ENCODE data around the gene MGAT5. TPM values are rescaled to one million over a fixed set of nuclear protein-coding genes. Genes with fewer than 3 reads are reported as not detected.

Gene MGAT5
- total RNA-seq, 1 donor from 2014 or later: 32.5 TPM

DNA sequence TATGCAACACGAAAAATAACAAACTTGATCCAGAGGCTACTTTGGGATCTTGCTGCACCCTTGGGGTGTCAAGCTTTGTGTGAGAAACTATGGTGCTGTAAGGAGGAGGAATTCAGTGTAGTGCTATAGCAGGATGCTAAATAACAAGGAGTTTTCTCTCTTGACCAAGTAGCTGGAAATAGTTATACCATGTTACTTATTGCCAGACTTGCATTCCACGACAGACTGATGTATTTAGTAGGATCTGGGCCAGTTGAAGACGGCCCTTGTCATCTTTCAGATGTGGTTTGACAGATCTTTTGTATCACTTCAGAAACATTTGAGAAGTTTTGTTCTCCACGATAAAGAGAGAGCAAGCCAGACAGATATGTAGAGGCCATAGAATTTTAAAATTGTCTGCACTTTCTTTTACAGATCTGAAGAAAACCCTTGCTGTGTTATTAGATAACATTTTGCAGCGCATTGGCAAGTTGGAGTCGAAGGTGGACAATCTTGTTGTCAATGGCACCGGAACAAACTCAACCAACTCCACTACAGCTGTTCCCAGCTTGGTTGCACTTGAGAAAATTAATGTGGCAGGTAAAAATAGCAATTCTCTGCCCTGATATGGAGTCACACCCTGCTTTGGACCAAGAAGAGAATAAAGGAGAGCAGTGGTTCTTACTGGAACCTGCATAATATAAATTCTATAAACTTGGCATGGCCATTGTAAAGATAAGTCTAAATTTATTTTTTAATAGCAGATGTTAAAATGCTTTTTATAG is 16.3 kb downstream of the MGAT5 start:
- Histone ChIP-seq H3K36me3 (ENCODE audit: control insufficient read depth, insufficient read depth, low read length) (no peaks in the 10 kb centered on the region), H3K27me3 (ENCODE audit: control insufficient read depth, insufficient read depth, low read length) (no peaks in the 10 kb centered on the region), H3K4me3 (ENCODE audit: low read depth, low read length) (no peak overlapping the region)
- DNase-seq (ENCODE audit: low read depth): no peak
- TF ChIP-seq, protein P1, sequence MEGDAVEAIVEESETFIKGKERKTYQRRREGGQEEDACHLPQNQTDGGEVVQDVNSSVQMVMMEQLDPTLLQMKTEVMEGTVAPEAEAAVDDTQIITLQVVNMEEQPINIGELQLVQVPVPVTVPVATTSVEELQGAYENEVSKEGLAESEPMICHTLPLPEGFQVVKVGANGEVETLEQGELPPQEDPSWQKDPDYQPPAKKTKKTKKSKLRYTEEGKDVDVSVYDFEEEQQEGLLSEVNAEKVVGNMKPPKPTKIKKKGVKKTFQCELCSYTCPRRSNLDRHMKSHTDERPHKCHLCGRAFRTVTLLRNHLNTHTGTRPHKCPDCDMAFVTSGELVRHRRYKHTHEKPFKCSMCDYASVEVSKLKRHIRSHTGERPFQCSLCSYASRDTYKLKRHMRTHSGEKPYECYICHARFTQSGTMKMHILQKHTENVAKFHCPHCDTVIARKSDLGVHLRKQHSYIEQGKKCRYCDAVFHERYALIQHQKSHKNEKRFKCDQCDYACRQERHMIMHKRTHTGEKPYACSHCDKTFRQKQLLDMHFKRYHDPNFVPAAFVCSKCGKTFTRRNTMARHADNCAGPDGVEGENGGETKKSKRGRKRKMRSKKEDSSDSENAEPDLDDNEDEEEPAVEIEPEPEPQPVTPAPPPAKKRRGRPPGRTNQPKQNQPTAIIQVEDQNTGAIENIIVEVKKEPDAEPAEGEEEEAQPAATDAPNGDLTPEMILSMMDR (IDR thresholded peaks at IDR 0.05; ENCODE audit: insufficient read depth, low read length, poor library complexity, severe bottlenecking): no peak

DNA sequence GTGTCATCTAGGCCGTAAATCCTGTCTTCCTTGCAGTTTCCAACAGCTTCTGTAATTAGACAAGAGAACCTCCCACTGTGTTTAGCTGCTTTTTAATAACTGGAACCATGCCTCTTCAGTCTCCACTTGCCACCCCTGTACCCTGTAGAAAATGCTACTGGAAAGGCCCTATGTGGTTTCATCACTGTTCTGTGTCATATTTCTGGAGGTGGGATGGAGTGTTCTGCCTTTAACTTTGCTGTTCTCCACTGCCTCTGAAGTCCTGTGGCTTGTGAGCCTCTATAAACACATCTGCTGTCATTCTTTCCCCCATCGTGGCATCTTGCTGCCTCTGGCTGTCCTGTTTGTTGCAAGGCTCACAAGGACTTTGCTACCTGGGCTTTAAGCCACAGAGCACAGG is 17.9 kb downstream of the MGAT5 start:
- TF ChIP-seq, protein P1 (IDR thresholded peaks at IDR 0.05; ENCODE audit: insufficient read depth, low read length, poor library complexity, severe bottlenecking): no peak
- Histone ChIP-seq H3K4me3 (ENCODE audit: low read depth, low read length) (no peak overlapping the region), H3K27me3 (ENCODE audit: control insufficient read depth, insufficient read depth, low read length) (no peaks in the 10 kb centered on the region), H3K36me3 (ENCODE audit: control insufficient read depth, insufficient read depth, low read length) (no peaks in the 10 kb centered on the region)
- DNase-seq (ENCODE audit: low read depth): no peak

DNA sequence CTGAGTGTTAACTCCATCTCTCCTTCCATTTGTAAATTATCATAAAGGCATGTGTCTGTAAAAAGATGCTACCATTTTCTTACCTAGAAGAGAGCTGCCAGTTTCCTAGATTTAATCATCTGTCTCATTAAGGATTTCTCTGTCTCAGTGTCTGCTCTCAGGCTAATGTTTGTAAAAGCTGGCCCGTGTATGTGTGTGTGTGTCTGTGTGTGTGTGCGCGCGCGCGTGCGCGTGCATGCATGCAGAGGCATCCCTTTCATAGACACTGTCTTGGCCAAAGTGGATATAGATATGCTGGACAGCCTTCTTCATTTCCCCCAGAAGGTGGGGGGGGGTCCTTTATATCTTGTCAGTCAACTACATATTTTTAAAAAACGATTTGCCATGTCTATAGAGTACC is 18.9 kb downstream of the MGAT5 start:
- no peaks in the 10 kb centered on the region for H3K36me3 ChIP-seq (ENCODE audit: control insufficient read depth, insufficient read depth, low read length)
- TF ChIP-seq, protein P1 (IDR thresholded peaks at IDR 0.05; ENCODE audit: insufficient read depth, low read length, poor library complexity, severe bottlenecking): no peak

DNA sequence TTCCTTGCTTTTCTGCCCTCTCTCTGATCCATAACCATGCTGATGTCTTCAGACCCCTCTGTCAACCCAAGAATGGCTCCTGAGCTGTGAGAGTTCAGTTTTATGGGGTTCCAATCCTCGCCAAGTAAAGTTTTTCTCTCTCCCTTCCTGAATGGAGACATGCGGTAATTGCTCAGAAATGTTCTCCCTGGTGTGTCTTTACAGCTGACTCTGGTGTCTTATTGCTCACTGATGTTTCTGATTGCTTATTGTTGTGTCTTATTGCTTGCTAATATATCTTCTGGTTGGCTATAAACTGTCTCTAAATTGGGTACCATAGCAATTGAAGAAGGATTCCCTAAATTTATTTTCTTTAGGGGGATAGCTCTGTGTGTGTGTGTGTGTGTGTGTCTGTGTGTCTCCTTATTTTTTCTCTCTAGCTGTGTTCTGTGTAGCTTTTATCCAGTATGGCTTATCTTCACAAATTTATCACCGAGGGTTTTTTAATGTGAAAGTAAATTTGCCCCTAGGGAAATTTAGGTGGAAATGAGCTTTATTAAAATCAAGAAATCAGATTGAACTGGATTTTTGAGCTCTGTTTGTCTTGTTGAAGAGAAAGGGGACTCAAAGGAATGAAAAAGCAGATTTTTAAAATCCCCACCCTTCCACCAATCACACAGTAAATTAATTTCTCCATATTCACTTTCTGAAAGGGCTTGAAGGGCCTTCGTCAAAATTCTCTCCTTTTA is 19.5 kb downstream of the MGAT5 start:
- Histone ChIP-seq H3K27me3 (ENCODE audit: control insufficient read depth, insufficient read depth, low read length) (no peaks in the 10 kb centered on the region), H3K36me3 (ENCODE audit: control insufficient read depth, insufficient read depth, low read length) (no peaks in the 10 kb centered on the region), H3K4me3 (ENCODE audit: low read depth, low read length) (no peak overlapping the region)
- DNase-seq (ENCODE audit: low read depth): no peak
- TF ChIP-seq, protein P1 (IDR thresholded peaks at IDR 0.05; ENCODE audit: insufficient read depth, low read length, poor library complexity, severe bottlenecking): no peak

More for the DNA sequence above, 18.9 kb downstream of the MGAT5 start:
- Histone ChIP-seq H3K27me3 (ENCODE audit: control insufficient read depth, insufficient read depth, low read length) (no peaks in the 10 kb centered on the region), H3K4me3 (ENCODE audit: low read depth, low read length) (no peak overlapping the region)
- DNase-seq (ENCODE audit: low read depth): no peak

DNA sequence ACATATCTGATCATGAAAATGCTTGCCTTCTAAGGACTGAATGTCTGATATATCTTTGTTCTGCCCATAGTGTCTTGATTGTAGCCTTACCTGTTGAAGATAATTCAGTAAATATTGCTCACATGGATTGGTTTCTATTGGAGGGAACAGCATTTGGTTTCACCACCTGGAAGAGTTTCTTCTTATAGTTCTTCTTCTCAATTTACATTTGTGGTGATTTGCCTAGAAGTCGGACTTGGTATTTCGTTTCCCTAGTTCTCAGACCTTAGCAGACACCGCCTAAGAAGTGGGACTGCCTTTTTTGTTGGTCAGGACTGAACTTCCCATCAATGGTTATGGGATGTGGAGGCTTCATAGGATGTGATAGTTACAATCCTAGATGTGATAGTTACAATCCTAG is 20.2 kb downstream of the MGAT5 start:
- no peak for DNase-seq (ENCODE audit: low read depth)
- no peak overlapping the region for H3K4me3 ChIP-seq (ENCODE audit: low read depth, low read length)
- H3K36me3 ChIP-seq (ENCODE audit: control insufficient read depth, insufficient read depth, low read length): no peaks in the 10 kb centered on the region
- TF ChIP-seq, protein P1 (IDR thresholded peaks at IDR 0.05; ENCODE audit: insufficient read depth, low read length, poor library complexity, severe bottlenecking): no peak
- H3K27me3 ChIP-seq (ENCODE audit: control insufficient read depth, insufficient read depth, low read length): no peaks in the 10 kb centered on the region

Measured in kidney epithelial cell (primary cell).